ENCODE measurements around the gene LCORL.
"Not testable (repeated sequence)": the region's sequence is repeated elsewhere in the genome, so short reads cannot be mapped to it uniquely, and the experiment has no call there.

The LCORL gene

DNA sequence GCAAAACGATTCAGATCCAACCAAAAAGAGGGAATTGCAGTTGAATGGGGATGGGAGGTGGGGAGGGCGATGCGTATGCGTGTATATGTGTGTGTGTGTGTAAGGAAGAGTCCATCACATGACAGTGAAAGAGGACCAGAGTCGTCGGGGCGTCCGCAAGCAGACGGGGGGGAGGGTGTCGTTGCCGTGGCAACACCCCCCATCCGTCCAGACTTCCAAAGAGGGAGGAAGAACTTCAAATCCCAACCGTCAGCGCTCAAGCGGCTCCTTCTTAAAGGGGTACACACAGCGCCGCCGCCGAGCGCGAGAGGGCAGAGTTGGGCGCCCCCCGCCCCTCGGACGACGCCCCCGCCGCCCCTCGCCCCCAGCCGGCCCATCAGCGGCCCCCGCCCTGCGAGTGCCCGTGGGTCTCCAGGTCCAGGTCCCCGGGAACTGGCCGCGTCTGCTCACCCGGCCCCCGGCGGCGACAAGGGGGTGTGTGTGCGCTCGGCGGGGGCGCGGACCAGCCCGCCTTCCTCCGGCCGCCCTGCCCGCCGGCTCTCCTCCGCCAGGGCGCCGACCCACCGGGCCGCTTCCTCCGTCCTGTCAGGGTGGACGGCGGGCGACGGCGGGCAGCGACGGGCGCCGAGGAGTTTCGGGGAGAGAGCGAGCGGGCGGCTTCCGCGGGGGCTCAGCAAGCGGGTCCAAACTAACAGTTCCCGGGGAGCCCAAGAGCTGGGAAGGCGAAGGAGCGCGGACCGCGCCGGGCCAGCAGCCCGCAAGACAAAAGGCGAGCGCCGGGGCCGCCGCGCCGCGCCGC is 685 bp downstream of the LCORL start:
- peak in 1 of 2 donors; percentile 2 for DNase-seq (ENCODE audit: low read depth in 2 of 2, low spot score in 1 of 2)

GRCh38 chr4:18020145-18020670 is 1.3 kb downstream of the LCORL start:
- DNase-seq (ENCODE audit: low read depth in 2 of 2, low spot score in 1 of 2): no peak

DNA sequence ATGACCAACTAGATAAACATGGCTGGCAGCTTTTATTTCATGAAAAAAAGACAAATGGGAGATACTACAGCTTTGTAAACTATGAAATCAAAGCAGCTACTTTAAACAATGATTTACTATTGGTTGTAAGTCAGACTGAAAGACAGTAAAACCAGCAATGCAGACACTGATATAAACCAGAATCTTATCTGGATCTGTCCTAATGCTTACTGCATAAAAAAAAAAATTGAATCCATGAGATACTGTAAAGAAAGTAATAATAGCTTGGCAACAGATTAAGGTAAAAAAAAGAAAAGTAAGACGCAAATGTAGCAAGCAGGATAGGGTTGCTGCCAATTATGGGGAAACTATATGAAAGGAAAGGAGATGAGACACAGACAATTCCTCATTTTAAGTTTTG is 7.3 kb downstream of the LCORL start:
- DNase-seq (ENCODE audit: low read depth in 2 of 2, low spot score in 1 of 2): no peak

- DNase-seq (ENCODE audit: low read depth in 2 of 2, low spot score in 1 of 2): no peak
Observed at GRCh38 chr4:18012807-18013462, 8.6 kb downstream of the LCORL start.

- DNase-seq (ENCODE audit: low read depth in 2 of 2, low spot score in 1 of 2): no peak
Observed at GRCh38 chr4:18012134-18012806, 9.3 kb downstream of the LCORL start.

DNA sequence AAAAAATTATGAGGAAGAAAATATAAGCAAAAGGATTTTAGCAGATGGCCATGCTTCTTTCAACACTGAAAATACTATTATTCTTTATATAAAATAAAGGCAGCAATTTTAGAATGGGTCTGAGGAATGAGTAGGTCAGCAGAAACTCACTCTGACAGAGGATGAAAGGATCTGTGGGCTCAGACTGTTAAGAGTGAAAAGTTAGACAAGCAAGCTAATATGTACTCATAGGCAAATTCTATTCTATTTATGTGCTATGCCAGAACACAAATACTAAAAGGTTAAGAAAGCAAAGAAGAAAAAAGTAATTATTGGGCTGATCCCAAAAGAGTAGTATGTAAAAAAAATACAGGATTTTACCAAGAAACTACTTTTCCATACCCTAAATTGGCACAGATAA is 13.9 kb downstream of the LCORL start:
- no peak for DNase-seq (ENCODE audit: low read depth in 2 of 2, low spot score in 1 of 2)

- DNase-seq (ENCODE audit: low read depth in 2 of 2, low spot score in 1 of 2): not testable (repeated sequence)
Observed at GRCh38 chr4:18006432-18006831, 15.1 kb downstream of the LCORL start.

- no peak for DNase-seq (ENCODE audit: low read depth in 2 of 2, low spot score in 1 of 2)
Observed at GRCh38 chr4:17997129-17997528, 24.4 kb downstream of the LCORL start.

DNA sequence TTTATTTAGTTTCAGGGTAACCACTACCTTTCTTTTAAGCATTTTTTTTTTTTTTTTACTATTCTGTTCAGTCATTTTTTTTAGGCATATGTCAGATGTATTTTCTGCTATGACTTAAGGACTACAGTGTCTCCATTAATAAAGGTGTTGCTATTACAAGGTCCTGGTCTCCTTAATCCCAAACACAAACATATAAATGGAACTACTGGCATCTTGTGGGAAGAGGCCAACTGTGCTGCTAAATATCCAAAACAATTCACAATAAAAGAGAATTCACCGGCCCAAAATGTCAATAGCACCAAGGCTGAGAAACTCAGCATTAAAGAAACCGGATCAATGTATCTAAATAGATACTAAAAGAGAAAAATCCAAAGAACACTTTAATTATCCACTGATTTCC is 26.4 kb downstream of the LCORL start:
- no peak for DNase-seq (ENCODE audit: low read depth in 2 of 2, low spot score in 1 of 2)

DNA sequence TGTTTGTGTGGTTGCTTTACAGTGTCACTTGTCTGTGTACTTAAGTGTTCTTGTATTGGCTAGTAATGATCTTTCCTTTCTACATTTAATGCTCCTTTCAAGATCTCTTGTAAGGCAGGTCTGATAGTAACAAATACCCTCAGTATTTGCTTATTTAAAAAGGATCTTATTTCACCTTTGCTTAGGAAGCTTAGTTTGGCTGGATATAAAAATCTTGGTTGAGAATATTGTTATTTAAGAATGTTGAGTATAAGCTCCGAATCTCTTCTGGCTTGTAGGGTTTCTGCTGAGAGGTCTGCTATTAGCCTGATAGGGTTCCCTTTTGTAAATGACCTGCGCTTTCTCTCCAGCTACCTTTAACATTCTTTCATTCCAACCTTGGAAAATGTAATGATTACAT is 35.7 kb downstream of the LCORL start:
- DNase-seq (ENCODE audit: low read depth in 2 of 2, low spot score in 1 of 2): no peak

DNA sequence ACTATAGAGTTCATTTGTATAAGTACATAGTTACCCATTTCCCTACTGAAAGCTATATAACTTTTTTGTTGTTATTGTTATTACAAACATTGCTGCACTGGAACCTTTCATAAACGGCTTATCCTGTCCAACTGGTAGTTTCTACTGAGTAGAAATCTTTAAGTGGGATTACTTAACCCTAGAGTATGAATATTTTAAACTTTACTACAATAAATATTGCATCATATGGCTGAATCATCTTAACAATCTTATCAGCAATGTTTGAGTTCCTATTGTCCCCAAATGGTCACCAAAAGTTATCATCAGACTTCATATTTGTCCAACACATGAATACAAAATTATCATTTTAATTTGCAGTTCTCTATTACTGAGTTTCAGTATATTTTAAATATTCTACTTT is 40.5 kb downstream of the LCORL start:
- DNase-seq (ENCODE audit: low read depth in 2 of 2, low spot score in 1 of 2): no peak

- no peak for DNase-seq (ENCODE audit: low read depth in 2 of 2, low spot score in 1 of 2)
Observed at GRCh38 chr4:17968721-17969120, 52.8 kb downstream of the LCORL start.

DNA sequence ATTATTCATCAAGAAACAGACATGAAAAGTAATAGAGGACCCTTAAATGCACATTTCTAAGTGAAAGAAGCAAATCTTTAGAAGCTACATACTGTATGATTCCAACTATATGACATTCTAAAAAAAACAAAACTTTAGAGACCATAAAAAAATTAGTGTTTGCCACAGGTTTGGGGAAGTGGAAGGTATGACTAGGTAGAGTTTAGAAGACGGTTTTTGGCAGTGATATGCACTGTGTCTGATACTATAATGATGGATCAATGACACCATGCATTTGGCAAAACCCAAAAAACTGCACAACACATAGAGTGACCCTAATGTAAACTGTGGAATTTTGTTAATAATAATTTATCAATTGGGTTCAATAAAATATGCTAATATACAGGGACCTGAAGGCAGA is 54.5 kb downstream of the LCORL start:
- no peak for DNase-seq (ENCODE audit: low read depth in 2 of 2, low spot score in 1 of 2)

DNA sequence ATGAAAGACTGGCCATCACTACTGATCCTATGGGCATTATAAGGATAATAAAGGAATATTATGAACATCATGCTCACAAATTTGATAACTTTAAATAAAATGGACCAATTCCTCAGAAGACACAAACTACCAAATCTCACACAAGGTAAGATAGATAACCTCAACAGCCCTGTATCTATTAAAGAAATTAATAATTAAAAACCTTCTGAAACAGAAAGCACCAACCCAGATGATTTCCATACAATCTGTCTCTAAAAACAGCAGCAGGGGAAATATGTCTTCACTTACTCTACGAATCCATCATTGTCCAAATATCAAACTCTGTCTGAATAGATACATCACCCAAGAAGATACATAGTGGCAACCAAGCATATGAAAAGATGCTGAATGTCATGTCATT is 55.2 kb downstream of the LCORL start:
- DNase-seq (ENCODE audit: low read depth in 2 of 2, low spot score in 1 of 2): no peak

DNA sequence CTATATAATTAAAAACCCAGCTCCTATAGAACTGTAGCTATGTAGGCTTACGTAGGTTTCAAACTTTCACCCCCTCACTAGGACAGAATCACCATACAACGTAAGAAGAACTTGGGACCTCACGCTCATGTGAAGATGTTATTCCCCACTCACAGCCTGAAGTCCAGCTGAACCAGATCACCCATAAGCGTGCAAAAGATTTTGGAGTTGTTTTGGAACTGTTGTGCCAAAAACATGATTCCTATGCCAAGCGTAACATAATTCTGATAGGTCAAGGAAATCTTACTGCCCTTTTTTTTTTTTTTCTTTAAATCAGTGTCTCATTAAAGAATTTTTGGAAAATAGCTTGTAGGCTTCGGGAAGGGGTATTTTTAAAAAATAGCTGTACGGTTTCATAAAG is 57.0 kb downstream of the LCORL start:
- no peak for DNase-seq (ENCODE audit: low read depth in 2 of 2, low spot score in 1 of 2)

DNA sequence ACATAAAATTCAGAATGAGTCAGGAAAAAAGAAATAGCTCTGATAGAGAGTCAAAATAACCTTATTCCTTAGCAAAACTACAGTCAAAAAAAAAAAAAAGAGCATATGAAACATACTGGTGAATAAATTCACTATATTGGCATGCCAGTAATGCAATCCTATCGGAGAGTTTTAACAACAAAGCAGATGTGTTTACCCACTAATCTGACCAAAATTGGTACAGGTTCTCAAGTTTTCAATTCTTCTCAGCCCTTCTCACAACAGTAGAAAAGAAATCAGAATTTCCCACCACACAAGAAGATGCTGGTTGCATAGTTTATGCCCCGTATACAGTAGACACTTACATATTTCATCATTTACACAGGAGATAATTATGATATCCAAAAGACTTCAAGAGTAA is 59.4 kb downstream of the LCORL start:
- DNase-seq (ENCODE audit: low read depth in 2 of 2, low spot score in 1 of 2): no peak

- no peak for DNase-seq (ENCODE audit: low read depth in 2 of 2, low spot score in 1 of 2)
Observed at GRCh38 chr4:17961249-17961648, 60.3 kb downstream of the LCORL start.

DNA sequence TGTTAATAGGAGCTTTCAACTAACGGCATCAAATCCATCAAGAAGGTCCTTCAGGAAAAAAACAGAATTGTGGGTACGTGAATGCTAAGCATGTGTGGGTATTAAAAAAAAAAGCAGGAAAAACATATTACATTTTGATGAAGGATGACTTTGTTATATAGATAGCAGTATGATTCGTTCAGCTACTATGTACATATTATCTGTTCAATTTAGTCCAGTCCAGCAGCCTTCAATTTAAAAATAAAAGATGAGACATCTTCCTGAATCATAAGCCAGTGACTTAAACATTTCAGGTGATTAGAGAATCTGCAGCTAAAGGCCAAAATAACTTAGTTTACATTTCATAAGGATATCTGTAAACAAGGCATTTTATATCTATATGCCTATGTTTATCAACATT is 63.4 kb downstream of the LCORL start:
- DNase-seq (ENCODE audit: low read depth in 2 of 2, low spot score in 1 of 2): no peak

DNA sequence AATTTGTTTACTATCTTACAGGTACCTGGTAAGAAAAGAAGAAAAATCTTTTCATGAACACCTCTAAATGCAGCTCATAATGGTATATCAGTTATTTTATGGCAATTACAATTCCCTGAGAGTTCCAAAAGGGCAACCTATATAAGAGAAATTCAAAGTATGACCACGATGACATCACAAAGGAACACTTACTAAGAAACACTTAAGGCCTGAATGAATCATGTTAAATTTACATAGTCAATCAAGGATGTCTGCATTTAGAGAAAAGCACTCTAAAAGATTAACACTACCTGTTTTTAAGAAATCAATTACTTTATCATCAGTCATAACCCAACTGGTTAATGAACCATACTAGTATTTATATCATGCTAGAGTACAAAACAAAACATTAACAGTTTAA is 63.9 kb downstream of the LCORL start:
- DNase-seq (ENCODE audit: low read depth in 2 of 2, low spot score in 1 of 2): no peak

- DNase-seq (ENCODE audit: low read depth in 2 of 2, low spot score in 1 of 2): no peak
Observed at GRCh38 chr4:17956245-17956644, 65.3 kb downstream of the LCORL start.

DNA sequence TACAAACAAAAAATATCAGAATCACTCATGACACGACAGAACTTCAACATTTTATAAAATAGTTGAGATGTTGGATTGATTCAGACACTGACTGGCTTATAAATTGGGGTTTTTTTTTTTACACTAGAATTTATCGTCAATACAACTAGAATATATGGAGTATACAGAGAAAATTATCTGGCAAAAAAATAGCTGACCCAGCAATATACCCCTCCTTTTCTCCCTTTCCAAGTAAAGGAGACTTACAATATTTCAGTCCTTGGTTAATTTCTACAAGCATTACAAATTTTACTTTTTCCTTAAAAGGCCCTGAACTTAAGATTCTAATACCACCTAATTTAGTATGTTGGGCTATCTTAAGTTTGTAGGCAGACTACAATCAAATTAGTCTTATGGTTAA is 76.3 kb downstream of the LCORL start:
- DNase-seq (ENCODE audit: low read depth in 2 of 2, low spot score in 1 of 2): no peak

GRCh38 chr4:17941731-17942130 is 79.8 kb downstream of the LCORL start:
- no peak for DNase-seq (ENCODE audit: low read depth in 2 of 2, low spot score in 1 of 2)
